HS-27A (cell line): Measurements from ENCODE around the gene FTH1.
"Not testable (repeated sequence)": the region's sequence is repeated elsewhere in the genome, so short reads cannot be mapped to it uniquely, and the experiment has no call there.

ENCODE experiments used
- DNase-seq: peaks from one replicate; pipeline ENCODE4 v3.0.0-alpha.2; 2012; ENCODE audit warnings: low read depth, missing footprints

Gene FTH1

DNA sequence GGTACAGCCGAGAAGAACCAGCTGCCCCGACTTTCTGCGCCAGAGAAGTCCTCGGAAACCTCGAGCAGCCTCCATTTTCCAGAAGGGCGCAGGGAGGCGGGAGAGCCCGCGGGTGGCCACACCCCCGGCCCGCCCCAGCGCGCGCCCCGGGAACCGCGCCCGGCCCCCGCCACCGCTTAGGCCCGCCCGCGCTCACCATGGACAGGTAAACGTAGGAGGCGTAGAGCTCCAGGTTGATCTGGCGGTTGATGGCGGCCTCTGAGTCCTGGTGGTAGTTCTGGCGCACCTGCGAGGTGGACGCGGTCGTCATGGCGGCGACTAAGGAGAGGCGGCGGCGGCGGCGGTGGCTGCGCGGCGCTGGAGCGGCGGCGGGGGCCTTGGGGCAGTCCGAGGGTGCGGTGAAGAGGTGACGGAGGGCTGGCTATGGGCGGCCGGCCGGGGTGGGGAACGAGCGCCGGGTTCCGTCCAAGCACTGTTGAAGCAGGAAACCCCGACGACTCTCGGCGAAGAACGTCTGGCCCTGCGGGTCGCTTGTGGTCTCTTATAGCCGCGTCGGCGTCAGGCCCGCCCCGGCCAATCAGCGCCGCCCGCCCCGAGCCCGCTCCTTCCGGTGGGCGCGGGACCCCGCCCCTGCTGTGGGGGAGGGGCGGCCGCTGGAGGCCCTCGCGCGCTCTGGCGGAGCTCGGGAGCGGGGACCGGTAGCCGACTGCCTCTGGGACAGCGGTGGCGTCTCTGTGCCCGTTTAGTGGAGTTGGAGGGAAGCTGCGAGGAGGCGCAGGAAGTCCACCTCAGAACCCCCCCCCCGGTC, at the start of gene FTH1:
Gene FTH1, minus strand, starts transcription at position 519 of the 808 bp plus-strand sequence. Its CDS starts 209 bp downstream, at position 310.
- DNase-seq, result no peak

DNA sequence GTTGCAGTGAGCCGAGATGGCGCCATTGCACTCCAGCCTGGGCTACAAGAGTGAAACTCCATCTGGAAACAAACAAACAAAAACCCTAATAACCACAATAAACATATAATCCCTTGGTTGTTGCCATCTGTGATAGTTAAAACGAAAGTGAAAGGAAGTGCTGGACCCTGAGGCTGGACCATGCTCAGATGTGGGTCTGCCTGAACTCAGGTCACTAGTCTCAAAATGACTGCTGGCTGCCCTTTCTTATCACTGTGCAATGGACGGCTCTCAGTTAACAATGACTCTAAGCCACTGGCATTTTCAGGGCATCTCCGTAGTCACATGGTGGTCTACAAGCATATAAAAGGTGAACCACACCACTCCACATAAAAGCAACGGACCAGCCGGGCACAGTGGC, 48.2 kb upstream of the FTH1 start:
- no peak for DNase-seq

DNA sequence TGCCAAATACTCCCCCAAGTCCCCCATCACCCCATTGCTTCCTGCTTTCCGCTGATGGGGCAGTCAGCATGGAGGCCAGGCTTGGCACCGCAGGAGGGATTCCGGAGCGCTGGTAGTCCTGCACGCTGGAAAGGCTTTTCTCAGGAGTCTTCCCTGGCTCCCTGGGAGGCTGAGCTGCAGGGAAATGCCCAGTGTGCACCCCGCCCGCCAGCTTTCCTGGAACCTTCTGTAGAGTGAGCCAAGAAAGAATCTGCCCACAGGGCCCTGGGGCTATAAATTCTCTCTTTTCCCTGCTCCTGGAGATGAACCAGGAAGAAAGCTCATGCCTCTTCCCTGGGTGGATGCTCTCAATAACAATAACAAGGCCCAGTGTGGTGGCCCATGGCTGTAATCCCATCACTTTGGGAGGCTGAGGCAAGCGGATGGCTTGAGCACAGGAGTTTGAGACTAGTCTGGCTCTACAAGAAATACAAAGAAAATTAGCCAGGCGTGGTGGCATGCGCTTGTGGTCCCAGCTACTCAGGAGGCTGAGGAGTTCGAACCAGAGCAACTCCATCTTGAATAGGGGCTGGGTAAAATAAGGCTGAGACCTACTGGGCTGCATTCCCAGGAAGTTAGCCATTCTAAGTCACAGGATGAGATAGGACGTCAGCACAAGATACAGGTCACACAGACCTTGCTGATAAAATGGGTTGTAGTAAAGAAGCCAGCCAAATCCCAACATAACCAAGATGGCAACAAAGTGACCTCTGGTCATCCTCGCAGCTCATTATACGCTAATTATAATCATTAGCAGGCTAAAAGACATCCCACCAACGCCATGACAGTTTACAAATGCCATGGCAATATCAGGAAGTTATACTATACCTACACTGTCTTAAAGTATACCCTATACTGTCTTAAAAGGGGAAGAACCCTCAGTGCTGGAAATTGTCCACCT, 46.4 kb upstream of the FTH1 start:
- DNase-seq, result no peak

DNA sequence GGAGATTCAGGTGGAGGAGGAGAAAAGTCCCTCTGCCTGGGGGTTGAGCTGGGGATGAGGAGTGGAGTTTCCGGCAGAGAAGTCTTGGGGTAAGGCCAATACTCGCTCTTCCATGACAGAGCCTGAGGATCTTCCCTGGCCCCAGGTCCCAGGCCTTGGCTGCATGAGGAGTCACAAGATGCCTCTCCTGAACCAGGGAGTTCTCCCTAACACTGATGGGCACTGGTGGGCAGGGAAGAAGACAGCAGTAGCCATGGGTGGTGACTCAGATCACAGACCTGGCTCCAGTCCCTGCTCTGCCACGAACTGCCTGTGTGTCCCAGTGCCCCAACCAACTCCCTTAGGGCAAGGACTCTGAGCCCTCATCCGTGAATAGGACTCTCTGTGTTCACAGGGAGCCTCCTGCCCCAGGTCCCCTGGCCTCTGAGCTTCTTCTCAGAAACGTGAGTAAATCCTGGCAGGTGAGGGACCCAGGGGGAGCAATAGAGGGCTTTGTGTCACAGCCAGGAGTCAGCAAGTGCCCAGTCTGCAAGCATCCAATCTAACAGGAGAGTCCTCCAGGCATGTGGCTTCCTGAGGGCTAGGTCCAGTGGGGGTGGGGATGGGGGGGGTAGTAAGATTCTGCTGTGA, 45.5 kb upstream of the FTH1 start:
- DNase-seq, result no peak

DNA sequence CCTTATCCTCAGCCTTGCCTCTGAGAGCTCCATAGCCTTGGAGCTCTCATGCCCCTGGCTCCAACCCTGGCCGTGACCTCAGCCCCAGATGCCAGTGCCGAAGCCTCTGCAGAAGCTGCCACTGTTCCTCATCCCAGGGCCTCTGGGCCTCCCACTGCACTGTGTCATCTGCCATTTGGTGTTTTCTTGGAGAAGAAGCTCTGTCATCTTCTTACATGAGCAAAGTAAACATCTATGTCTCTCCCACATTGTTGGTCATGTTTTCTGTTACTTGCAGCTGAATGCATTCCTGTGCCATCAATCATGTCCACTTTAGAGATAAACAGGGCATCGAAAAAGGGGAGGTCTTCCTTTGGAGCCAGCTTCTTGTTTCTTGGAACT, 45.0 kb upstream of the FTH1 start:
- no peak for DNase-seq

DNA sequence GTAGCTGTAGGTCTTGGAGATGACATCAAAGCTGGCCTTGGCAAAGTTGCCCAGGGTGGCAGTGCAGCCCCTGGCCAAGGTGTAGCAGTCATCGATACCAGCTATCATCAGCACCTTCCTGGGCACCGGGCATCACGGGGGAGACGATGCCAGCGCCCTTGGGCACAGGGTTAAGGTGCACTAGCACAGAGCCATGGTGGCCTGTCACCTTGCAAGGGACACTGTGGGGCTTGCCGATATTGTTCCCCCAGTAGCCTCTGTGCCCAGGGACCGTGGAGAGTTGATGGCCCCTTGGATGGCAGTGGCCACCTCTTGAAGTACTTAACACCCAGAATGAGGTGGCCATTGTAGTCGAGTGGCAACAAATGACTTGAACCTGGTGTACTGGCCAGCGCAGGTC, 44.4 kb upstream of the FTH1 start:
- DNase-seq, result no peak

DNA sequence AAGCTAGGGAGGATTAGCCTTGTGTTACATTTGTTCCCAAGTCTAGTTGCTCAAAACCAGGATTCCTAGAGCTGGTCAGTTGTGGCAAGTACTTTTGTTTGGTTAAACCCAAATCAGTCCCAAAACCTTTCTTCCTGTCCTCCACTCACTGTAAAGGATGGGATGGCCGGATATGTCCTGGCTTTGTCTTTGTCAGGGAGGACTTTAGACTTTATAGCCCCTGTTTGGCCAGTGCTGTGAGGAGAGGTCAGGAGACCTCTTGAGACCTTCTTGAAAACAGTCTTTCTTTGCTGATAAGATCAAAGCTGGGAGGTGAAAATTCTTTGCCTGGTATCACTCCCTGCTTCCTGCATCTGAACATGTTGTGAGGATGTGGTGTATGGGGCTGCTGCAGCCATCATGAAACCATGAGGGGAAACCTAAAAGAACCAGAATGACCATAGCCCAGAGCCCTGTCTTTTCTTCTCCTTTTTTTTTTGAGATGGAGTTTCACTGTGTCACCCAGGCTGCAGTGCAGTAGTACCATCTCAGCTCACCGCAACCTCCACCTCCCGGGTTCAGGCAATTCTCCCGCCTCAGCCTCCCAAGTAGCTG, 43.6 kb upstream of the FTH1 start:
- no peak for DNase-seq

DNA sequence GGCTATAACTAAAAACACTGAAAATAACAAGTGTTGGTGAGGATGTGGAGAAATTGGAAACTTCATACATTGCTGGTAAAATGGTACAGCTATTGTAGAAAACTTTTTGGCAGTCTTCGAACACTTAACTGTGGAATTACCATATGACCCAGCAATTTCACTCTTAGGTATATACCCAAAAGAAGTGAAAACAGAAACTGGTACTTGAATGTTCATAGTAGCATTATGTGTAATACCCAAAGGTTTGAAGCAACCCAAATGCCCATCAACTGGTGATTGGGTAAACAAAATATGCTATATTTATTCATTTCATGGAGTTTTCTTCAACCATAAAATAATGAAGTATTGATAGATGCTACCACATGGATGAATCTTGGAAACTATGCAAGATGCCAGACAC, 40.8 kb upstream of the FTH1 start:
- no peak for DNase-seq

DNA sequence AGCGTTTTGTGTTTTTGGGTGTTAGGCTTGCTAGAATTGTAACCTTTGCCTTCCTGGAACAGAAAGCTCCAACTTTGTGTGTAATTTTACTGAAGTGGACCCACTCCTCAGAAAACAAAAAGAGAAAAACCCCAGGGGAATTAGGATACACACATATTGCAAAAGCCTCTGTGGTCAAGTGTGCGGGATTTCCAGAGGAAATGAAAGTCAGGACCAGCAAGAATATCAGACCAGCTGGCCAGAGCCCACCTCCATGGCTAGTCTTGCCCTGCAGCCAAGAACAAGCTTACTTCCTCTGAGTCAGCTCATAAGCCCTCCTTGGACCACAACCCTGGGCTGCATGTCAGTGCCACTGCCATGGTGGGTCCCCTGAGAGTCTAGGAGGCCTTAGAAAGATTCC, 37.0 kb upstream of the FTH1 start:
- DNase-seq, result no peak

DNA sequence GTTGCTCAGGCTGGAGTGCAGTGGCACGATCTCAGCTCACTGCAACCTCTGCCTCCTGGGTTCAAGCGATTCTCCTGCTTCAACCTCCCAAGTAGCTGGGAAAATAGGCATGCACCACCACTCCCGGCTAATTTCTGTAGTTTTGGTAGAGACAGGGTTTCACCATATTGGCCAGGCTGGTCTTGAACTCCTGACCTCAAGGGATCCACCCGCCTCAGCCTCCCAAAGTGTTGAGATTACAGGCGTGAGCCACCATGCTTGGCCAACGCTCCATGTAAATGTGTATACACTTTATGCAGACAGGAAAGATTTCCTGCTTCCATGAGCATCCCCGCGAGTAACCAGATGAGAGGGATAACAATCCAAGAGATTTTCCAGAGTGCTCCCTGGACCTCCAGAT, 34.8 kb upstream of the FTH1 start:
- not testable (repeated sequence) for DNase-seq

DNA sequence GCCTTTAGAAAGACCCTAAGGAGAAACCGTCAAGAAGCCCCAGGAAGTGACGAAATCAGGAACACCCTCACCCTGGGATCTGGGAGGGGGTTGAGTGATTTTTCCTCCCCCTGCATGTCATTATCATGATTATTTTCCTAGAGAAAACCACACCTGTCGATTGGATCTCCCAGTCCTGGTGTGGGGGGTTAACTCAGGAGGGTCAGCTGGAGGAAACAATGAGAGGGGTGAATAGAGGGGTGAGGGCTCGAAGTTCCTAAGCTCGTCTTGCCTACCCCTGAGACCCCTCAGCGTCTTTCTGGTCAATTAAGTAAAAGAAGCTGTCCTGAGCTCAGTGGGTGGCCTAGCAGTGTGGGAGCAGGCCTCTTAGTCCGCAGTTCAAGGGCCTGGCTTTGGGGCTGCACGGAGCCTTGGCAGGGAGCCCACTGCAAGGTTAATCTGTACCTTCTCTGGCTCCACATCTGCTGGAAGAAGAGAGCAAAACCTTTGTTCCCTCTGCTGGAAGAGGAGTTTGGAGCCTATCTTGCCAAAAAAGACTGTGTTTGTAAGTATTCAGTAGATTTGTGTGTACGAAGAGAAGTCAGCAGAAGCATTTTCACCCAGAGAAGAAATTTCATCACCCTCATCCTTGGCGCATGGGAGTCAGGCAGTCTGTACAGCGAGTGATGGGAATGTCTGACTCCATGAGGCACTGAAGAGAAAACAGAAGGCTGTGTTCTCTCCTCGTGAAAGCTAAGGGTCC, 34.2 kb upstream of the FTH1 start:
- no peak for DNase-seq

DNA sequence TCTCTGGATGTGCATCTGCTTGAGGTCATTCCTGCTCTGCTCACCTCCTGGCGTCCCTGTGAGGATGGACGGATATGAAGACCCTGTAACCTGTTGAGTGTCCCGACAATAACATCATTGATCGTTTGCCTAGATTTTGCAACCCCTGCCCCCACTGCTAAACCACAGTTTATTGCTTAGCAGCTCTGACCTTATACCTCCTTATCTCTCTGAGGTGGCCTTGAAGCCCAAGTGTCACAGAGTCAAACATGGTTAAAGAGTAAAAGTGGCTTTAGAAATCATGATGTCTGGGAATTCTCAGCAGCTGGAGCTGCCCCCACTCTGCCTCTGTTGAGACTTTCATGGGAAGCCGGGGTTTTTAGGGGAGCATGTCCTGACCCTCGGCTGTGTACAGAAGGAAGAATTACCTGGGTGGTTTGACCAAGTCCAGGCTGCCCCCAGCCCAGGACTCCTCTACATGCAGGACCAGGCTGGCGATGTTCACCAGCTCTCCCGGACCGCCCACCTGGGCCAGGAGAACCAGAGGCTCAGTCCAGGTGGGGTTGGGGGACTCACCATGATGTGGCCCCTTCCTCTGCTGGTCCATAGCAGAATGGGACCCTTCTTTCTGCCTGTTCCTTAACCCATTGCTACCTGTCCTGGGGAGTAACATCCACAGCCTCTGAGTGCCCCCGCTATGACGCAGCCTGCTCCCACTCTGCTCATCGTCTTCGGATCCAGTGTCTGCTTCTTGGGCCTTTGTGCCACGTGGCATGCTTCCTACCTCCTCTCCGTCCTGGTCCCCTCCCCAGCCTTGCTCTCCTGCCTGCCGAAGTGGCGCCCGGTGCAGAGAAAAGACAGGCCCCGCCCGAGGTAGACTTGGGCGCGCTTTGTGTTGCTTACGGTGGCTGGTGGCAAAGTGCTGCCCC, 33.4 kb upstream of the FTH1 start:
- no peak for DNase-seq

DNA sequence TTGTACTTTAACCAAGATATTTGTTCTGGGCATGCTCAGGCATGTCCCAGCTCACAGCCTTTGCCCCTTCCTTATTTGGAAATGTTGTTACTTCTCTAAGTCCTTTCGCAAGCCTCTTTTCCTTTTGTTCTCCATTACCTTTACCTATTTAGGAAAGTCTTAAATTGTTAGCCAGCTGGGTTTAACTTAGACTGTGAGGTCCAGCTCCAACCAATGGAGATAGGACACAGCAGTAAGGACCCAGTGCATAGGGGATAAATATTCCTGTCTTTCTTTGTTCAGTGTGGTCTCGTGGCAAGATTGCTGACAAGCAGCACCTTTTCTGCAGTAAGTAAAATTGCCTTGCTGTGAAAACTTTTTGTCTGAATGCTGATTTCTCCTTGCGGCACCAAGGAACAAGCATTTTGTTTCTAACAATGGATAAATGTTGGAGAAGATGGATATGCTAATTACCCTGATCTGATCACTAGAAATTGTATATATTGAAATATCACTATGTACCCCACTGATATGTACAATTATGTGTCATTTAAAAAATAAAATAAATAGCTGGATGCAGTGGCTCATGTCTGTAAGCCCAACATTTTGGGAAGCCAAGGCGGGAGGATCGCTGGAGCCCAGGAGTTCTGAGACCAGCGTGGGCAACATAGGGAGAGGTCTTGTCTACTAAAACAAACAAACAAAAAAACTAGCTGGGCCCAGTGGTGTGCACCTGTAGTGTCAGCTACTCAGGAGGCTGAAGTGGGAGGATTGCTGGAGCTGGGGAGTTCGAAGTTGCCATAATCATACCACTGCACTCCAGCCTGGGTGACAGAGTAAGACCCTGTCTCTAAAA, 31.9 kb upstream of the FTH1 start:
- DNase-seq, result no peak

DNA sequence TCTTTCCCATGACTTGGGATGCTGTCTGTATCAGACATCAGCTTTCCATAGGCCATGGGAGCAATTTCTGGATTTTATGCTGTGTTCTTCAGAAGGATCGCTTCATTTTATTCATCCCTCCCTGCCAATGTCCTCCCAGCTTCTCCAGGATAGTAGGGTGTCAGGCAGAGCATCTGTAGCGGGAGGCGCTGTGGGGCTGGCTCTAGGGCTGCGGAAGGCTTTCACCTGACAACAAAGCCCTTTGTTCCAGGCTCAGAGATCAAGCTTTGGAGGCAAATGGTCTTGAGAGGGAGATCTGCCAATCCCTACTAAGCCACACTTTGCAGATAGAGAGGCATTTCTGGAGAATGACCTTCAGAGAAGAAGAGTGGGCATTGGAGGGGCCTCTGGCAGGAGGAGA, 29.5 kb upstream of the FTH1 start:
- DNase-seq, result no peak

DNA sequence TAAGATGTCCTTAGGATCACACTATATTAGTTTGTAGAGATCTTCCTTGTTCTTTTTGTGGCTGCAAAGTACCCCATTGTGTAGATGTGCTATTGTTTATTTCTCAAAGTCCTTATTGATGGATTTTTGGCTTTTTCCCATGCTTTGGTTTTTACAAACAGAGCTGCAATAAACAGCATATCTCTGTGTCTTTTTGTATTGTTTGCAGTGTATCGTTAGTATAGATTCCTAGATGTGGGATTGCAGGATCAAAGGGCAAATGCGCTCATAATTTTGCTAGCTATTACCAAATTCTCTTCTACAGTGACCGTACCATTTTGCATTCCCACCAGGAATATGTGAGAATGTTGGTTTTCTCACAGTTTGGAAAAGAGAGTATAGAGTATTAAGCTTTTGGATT, 27.5 kb upstream of the FTH1 start:
- no peak for DNase-seq

DNA sequence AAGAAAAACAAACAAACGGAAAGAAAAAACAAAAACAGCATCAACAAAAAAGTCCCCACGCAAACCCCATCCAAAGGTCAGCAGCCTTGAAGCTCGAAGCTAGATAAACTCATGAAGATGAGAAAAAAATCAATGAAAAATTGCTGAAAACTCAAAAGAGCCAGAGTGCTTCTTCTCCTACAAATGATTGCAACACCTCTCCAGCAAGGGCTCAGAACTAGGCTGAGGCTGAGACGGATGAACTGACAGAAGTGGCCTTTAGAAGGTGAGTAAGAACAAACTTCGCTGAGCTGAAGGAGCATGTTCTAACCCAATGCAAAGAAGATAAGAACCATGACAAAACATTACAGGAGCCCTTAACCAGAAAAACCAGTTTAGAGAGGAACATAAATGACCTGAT, 18.4 kb upstream of the FTH1 start:
- DNase-seq, result no peak

DNA sequence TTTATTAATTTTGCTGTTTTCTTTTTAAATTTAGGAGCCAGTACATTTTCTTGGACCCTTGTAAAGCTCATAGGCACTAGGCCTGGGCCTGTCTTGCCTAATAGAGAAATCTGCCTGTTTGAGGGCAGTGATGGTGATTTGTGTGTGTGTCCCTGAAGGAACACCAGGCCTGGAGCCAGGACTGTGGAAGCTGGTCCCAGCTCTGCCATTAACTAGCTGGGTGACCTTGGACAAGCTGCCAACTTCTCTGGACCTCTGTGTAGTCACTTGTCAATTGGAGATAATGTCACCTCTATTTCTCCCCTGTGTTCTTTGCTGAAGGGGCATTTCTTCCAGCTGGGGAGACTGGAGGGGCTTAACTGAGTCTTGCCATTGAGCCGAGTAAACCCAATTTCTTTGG, 16.0 kb upstream of the FTH1 start:
- no peak for DNase-seq

DNA sequence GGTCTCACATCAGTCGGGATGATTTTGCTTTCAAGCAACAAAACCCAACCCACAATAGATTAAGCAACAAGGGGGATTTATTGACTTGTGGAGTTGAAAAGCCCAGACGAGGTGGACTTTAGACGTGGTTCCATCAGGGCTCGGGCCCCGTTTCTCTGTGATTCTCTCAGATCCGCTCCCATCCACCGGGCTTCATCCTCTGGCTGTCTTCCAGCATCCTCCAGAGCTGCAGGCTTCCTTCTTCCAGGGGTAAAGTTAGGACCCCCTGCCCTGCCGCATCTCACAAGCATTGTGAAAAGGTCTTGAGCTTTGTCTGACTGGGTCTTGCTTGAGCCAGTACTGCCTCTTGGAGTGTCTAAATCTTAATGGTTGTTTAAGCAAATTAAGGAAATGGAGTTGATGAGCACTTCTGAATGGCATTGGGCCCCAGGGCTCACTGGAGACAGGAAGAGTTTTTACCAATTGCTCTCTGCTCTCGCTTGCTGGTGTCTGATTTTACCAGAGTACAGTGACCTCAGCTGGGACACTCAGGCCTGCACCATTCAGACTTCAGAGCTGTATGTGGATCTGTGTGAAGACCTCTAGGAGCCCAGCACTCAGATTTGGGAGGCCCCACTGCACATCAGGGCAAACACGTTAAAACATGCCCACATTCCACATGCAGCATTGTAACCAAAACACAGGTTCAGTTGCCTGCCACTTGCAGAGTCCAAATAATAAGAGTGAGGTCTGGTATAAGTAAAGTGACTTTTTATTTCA, 13.5 kb upstream of the FTH1 start:
- no peak for DNase-seq
